NOMO-1 treated with DMSO at 0.1 percent for 48 hours (cell line): ENCODE measurements around the gene PELI2.
A peak's percentile ranks its signal among the peaks of the same experiment; 100 is the strongest.
"Not testable (repeated sequence)": the region's sequence is repeated elsewhere in the genome, so short reads cannot be mapped to it uniquely, and the experiment has no call there.

Experiments used
- DNase-seq: peaks from one replicate; lab custom pipeline; 2025; ENCODE audit not compliant: unreplicated experiment; lab: John Stamatoyannopoulos, UW

The PELI2 gene

DNA sequence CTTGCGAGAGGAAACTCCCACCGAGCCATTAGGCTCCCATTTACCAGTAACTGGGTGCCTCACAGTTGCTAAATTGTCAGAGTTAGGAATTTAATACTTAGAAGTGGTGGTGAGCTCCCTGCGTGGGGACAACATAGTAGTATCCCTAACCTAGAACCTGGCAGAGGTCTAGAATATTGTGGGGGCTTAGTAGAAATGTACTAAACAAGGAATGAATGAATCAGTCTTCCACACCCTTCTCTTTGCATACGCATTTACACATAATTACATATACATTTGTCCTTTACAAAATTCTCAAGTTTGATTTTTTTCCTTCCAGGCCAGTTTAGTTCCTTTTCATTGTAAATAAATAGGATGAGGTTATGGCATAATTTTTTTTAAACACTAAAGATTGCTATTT, 24.1 kb downstream of the PELI2 start:
- no peak for DNase-seq

DNA sequence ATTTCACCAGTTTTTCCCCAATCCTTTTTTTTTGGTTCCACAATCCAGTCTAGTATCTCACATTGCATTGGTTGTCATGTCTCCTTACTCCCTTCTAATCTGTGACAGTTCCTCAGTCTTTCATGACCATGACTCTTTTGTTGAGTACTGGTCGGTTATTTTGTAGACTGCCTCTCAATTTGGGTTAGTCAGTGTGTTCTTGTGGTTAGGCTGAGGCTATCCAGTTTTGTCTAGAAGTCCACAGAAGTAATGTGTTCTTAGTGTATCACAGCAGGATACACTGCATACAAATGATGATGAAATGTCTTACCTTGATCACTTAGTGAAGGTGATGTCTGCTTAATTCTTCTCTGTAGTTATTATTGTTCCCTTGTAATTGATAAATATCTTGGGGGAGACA, 24.8 kb downstream of the PELI2 start:
- DNase-seq = no peak

DNA sequence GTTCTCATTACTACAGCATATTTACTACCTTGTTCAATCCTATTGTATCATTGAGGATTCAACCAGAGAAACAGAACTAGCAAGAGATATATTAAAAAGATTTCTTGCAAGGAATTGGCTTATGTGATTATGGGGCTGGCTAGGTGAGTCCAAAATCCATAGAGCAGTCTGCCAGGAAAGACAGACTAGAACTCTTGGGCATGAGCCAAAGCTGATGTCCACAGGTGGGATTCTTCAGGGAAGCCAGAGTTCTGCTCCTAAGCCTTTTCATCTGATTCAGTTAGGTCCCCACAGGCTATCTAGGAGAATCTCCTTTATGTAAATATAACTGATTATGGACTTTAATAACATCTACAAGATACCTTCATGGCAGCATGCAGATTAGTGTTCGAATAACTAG, 26.0 kb downstream of the PELI2 start:
- DNase-seq = no peak

DNA sequence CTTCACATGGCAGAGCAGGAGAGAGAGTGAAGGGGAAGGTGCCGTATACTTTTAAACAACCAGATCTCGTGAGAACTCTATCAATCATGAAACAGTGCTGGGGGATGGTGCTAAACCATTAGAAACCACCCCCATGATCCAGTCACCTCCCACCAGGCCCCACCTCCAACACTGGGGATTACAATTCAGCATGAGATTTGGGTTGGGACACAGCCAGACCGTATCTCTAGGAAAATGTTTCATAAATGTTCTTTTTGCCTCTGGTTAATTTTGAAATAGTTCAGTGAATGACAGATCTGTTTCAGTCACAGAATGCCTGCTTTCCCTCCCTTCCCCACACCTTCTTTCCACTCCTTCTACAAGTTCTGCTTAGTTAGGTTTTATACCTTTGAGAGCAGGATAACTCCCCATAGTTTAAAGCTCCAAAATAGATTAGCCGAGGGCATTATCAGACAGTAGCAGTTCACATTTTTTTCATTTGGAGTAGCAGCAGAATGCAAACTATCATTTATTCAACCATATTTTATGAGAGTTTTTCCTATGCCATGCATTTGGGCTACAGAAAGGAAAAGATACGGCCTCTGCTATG, 27.1 kb downstream of the PELI2 start:
- no peak for DNase-seq

DNA sequence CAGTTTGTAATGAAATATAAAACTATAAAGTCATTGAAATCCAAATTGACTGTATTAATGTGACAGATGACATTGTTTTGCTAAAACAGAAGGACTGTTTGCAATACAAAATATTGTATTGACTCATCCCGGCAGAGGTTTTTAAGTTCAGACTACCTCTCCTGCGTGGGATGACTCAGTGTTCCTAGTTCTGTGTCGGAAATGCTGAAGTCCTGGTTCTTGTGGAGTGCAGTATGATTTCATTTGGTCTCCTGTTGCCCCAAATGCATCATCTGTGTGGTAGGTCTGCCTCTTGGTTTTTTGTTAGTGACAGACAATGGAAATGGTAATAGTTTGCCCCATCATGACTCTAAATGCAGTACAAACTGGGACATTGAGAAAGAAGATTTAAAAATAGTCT, 27.8 kb downstream of the PELI2 start:
- no peak for DNase-seq

DNA sequence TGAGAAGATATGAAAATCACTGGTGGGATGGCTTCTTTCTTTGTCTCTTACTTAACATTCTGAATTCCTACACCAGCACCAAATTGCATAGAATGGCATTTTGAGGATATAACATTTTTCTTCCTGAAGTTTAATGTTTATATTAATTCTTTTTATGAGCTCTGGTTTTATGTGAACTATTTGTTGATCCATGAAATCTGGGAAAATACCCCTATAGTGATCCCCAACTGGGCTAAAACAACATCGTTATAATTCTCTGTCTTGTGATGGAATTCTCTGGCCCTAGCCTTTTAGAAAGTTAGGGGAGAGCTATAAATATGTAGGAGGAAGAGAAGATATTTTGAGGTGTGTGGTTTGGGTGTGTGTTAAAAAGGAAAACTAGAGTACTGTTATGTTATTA, 29.2 kb downstream of the PELI2 start:
- no peak for DNase-seq

DNA sequence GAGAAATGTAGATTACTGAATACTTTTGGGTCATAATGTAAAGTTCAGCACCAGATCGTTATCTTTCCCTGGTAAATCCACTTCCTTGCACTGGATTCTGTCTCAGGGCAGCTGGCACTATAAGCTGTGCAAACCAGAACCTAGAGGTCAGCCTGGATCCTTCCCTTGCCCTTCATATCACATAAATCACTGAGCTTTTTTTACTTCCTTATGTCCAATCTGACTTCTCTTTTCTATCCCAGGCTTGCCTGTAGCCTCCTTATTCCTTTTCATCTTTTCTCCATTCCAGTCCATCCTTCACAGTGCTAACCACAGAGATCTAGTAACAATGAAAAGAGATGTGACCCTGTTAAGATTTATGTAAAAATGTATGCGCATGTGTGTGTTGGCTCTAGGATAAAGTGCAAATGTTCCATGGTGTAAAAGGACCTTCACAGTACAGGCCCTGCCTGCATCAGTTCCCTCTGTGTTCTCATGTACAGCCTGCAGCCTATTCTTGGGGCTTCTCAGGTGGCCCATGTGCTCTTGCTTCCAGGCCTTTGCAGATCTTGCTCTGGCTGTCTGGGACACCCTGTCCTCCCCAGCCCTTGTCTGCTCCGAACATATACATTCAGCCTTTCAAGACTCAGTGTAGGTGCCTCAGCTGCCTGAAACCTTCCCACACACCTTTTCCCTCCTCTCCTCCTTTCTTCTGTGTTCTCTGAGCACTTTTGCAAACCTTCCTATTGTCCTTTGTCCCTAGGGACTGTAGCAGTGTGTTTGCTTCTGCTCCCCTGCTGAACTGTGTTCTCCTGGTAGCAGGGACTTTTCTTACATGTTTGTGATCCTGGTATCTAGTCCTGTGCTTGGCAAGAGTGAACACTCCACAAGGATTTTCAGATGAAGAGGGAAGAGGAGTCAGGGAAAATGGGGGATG, 30.0 kb downstream of the PELI2 start:
- peak; percentile 64 for DNase-seq

DNA sequence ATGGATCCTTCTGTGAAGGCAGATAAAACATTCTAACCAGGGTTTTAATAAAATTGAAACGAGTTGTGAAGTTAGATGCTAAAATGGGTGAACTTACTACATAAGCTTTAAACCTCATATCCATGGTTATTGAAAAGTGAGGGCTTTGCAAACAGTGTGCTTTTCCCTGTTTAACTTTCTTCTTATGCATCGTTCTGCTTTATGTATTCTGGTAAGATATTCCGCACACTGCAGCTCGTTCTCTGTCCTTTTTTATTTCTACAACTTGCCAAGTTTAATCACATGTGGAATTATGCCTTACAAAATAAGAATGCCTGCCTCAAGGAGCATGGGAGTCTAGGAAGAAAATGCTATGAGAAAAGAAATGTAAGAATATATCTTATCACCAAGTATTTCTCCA, 30.9 kb downstream of the PELI2 start:
- DNase-seq = no peak

DNA sequence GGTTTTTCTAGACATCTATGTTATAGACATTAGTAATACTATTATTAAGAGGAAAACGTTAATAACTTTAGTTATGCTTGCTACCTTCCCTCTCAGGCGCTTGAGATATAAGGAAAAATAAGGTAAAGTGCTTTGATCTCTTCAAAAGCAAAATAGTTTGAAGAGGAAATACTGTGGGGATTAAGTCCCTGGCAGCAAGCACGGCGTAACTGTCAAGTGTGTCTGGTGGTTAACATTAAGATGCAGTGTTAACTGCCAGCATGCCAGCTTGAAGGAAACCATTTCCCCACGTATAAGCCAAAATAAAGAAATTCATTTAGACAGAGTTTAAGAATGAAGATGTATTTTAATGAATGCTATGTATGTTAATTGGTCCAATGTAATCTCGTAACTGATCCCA, 31.8 kb downstream of the PELI2 start:
- no peak for DNase-seq

DNA sequence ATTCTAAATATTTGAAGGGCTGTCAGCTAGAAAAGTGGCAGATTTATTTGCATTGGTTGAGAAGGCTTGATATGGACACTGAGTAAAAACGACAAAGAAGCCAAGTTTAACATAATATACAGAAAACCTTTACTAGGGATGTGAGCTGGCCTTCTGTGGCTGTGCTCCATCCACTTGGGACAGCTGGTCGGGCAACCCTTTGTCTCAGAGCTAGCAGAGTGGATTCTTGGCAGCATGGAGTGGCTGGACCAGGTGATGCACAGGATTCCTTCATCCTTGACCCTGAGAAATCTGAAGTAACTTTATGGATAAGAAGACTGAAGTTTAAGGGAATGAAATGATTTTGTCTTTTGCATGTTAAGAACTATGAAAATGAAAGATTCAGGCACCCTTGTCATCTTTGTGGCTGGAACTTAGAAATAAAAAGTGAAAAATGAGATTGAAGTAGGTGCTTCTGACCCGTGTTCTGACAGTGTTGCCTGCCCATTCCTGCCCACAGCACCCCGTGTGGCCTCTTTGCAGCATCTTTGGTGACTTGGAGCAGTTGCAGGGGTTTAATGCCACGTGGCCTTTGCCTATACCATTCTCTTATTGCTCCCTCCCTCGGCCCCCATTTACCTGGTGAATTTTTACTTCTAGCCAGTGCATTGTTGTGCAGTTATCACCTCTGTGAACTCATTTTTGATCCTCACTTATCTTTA, 32.6 kb downstream of the PELI2 start:
- DNase-seq = no peak

DNA sequence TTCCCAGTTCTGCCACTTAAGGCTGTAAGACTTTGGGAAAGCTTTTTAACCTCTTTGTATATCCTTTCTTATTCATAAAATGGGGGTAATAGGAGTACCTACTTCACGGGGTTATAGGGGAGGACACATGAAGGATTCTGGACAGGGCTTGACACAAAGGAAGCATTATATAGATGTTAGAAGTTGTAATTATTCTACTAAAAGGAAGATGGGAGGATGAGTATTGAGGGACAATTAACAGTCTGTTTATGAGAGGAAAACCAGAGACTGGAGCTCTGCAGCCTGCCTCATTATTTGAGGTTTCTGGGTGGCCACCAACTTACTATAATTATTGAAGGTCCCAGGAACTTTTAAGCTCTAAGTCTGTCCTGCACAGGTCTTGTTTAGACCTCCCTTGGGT, 34.0 kb downstream of the PELI2 start:
- DNase-seq = no peak

DNA sequence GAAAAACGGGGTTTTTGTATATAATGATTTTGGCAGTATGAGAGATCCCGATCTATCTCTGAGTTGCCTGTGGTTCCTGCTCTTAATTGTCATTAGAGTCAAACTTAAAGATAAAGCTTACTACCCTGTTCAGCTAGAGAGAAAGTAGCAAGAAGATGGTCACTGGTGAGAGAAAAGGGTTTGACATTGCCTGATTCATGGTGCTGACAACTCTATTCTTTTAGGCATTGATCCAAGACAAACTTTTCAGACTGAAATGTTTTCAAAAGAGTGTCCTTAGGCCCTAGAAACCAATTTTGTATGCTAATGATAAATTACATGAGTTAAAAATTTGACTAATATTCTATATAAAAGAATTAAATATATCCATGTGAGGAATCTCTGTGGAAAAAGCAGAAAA, 35.1 kb downstream of the PELI2 start:
- DNase-seq = no peak

DNA sequence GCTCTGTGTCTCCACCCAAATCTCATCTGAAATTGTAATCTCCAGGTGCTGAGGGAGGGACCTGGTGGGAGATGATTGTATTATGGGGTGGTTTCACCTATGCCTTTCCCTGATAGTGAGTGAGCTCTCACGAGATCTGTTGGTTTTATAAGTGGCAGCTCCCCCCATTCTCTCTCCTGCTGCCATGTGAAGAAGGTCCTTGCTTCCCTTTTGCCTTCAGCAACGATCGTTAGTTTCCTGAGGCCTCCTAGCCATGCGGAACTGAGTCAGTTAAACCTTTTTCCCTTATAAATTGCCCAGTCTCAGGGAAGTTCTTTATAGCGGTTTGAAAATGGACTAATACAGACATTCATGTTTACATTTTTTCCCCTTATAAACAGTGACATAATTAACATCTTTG, 36.1 kb downstream of the PELI2 start:
- no peak for DNase-seq

DNA sequence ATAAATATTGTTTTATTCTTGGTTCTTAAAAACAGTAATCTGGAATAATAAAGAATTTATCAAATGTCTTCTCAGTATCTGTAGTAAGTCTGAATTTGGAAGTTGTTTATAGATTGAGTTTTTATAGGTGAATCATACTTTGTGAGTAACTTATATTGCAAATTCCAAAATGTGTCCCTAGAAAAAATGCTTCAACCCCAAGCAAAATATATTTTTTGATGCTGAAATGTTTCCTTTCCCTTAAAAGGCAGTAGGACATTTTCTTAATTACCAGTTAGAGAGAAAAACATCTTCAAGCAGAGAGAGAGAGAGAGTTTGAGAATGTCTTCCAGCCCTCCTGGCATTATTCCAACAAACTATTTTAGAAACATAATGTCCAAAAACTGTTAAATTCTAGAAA, 37.9 kb downstream of the PELI2 start:
- no peak for DNase-seq

DNA sequence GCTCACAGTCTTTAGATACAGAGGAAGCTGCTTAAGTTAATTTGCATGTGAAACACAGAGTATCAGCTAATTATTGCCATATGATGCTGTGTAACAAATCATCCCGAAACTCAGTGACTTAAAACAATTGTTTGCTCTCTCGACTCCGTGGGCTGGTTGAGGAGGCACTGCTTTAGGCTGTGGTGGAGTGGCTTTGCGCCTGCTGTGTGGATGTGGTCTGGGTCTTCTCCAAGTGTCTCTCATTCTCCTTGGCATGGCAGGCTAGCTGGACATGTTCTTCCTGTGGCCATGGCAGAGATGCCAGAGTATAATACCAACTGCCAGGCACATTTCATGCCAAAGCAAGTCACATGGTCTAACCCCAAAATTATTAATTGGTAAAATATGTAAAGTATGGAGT, 40.9 kb downstream of the PELI2 start:
- DNase-seq = no peak

DNA sequence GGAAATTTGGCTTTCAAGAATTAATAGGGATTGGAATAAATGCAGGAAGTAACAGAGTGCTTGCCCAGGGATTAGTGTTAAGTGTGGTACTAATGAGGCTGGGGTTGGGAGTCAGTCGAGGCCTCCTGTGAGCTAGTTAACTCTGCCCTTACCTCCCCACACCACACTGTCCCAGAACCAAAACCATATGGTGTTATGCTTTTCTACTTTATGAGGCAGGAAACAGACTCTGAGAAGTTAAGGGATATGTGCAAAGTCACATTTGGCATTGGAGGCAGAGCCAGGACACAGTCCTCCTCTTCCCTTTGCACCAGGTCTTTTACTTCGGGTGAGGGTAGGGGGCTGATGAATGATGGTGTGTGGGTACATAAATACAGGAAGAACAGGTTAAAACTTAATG, 41.9 kb downstream of the PELI2 start:
- DNase-seq = no peak

DNA sequence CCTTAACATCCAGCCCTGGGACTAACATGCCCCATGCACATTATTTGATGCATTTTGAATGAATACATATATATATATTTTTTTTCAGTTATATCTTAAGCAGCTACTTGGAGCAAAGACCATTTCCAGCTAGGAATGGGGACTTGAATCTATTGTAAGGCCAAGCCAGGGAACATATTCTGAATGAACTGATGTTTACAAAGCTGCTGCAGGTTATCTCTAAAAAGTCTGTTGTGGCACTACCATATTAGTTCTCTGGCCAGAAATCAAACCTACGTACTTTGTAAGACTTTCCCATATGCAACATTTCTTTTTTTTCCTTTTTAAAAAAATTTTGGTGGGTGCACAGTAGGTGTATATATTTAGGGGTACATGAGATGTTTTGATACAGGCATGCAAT, 43.4 kb downstream of the PELI2 start:
- no peak for DNase-seq

DNA sequence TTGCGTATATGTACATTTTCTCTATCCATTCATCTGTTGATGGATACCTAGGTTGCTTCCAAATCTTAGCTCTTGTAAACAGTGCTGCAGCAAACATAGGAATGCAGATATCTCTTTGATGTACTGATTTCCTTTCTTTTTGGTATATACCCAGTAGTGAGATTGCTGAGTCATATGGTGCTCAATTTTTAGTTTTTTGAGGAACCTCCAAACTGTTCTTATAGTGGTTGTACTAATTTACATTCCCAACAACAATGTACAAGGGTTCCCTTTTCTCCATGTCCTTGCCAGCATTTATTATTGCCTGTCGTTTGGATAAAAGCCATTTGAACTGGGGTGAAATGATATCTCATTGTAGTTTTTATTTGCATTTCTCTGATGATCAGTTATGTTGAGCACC, 44.3 kb downstream of the PELI2 start:
- DNase-seq = peak; percentile 32

DNA sequence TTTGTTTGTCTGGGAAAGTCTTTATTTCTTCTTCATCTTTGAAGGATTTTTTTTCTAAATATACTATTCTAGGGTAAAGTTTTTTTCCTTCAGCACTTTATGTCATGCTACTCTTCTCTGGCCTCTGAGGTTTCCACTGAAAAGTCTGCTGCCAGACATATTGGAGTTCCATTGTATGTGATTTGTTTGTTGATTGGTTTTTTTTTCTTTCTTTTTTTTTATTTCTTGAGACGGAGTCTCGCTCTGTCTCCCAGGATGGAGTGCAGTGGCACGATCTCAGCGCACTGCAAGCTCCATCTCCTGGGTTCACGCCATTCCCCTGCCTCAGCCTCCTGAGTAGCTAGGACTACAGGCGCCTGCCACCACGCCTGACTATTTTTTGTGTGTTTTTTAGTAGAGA, 48.4 kb downstream of the PELI2 start:
- DNase-seq = not testable (repeated sequence)

DNA sequence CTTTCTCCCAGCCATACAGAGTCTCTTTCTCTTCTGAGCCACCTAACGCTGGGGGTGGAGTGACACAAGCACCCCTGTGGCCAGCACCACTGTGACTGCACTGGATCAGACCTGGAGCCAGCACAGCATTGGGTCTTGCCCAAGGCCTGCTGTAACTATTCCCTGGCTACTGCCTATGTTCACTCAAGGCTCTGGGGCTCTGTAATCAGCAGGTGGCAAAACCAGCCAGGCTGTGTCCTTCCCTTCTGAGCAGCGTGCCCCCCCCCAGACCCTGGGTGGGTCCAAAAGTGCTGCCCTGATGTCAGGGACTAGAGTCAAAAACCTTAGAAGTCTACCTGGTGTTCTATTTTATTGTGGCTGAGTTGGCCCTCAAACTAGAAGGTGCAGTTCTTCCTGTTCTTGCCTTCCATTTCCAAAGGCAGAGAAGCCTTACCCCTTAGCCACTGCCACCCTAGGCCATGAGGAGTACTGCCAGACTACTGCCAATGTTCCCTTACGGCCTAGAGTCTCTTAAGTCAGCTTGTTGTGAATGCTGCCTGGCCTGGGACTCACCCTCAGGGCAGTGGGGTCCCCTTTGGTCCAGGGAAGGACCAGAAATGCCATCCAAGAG, 49.9 kb downstream of the PELI2 start:
- no peak for DNase-seq

DNA sequence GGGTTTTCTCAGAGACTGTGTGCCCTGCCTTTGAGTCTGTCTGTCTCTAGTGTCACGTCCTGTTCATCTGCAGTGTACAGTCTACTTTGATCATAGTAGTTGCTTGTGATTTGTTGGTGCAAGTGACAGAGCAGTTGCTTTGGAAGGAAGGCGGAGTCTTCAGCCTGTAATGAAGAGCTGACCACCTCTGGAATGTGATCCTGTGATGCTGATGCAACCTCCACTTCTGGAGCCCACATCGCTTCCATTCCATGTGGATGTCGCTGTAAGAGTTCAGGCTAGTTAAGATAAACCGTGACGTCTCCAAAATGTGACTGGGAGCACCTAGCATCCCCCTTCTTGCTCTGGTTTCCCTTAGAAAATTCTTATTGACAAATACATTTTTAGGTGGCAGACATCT, 51.8 kb downstream of the PELI2 start:
- DNase-seq = no peak
